Measurements from ENCODE around the gene NOTO.

NOTO gene

GRCh38 chr2:73257425-73258125 lies 55.2 kb downstream of the NOTO start:
- DNase-seq (ENCODE audit: low read depth), result no peak

- no peak for DNase-seq (ENCODE audit: low read depth)
These were observed 56.0 kb downstream of the NOTO start for GRCh38 chr2:73258186-73258912.

GRCh38 chr2:73258913-73259215 lies 56.5 kb downstream of the NOTO start:
- no peak for DNase-seq (ENCODE audit: low read depth)

GRCh38 chr2:73259276-73259675 lies 56.9 kb downstream of the NOTO start:
- no peak for DNase-seq (ENCODE audit: low read depth)

GRCh38 chr2:73259704-73260337 lies 57.4 kb downstream of the NOTO start:
- no peak for DNase-seq (ENCODE audit: low read depth)

- DNase-seq (ENCODE audit: low read depth), result no peak
These were observed 58.1 kb downstream of the NOTO start for GRCh38 chr2:73260338-73260984.
